Neuronal stem cell (in vitro differentiated cells): Measurements from ENCODE around the gene TMEM151B.

Experiments
- DNase-seq: peaks from one replicate; pipeline ENCODE4 v3.0.0-alpha.2; 2013; ENCODE audit warnings: low spot score
- H2AFZ ChIP-seq: one replicate; pipeline ENCODE4 v1.6.1; 2013; ENCODE audit warnings: mild to moderate bottlenecking, low read length, inconsistent platforms
- H2AK5ac ChIP-seq: 2 replicates; pipeline ENCODE4 v1.6.1; 2013; ENCODE audit warnings: low read depth, mild to moderate bottlenecking, inconsistent platforms, low read length, moderate library complexity, mixed read lengths
- H2BK120ac ChIP-seq: 2 replicates; pipeline ENCODE4 v1.6.1; 2013; ENCODE audit warnings: low read depth, mild to moderate bottlenecking, inconsistent platforms, low read length, moderate library complexity, mixed read lengths
- H2BK12ac ChIP-seq: one replicate; pipeline ENCODE4 v1.6.1; 2013; ENCODE audit warnings: low read length, inconsistent platforms
- H2BK15ac ChIP-seq: 2 replicates; pipeline ENCODE4 v1.6.1; 2013; ENCODE audit warnings: mild to moderate bottlenecking, low read length, inconsistent platforms, mixed read lengths
- H2BK5ac ChIP-seq: one replicate; pipeline ENCODE4 v1.6.1; 2013; ENCODE audit warnings: inconsistent platforms, mild to moderate bottlenecking, low read length, moderate library complexity
- H3K14ac ChIP-seq: one replicate; pipeline ENCODE4 v1.6.1; 2013; ENCODE audit warnings: low read length, inconsistent platforms
- H3K18ac ChIP-seq: 2 replicates; pipeline ENCODE4 v1.6.1; 2013; ENCODE audit warnings: low read length, inconsistent platforms
- H3K23ac ChIP-seq: 2 replicates; pipeline ENCODE4 v1.6.1; 2013; ENCODE audit warnings: low read depth, mild to moderate bottlenecking, mixed read lengths, low read length, inconsistent platforms; ENCODE audit not compliant: poor library complexity
- H3K27ac ChIP-seq: replicated peaks from 3 replicates; pipeline ENCODE4 v1.5.1; 2013; ENCODE audit warnings: low read length, inconsistent platforms
- H3K27me3 ChIP-seq, 3 experiments: 2 replicates each; pipeline ENCODE4 v1.6.1; 2013; ENCODE audit warnings: low read length in 3 of 3, mild to moderate bottlenecking in 2 of 3, inconsistent platforms in 1 of 3, low read depth in 1 of 3, mixed read lengths in 1 of 3, moderate library complexity in 1 of 3; ENCODE audit not compliant: control insufficient read depth in 3 of 3, insufficient read depth in 3 of 3
- H3K36me3 ChIP-seq, 2 donors: replicated peaks in 1 of 2; 2 replicates each; pipeline ENCODE4 v1.6.1; 2013; ENCODE audit warnings: low read length in 2 of 2; ENCODE audit not compliant: control insufficient read depth in 2 of 2, insufficient read depth in 2 of 2
- H3K4ac ChIP-seq: 2 replicates; pipeline ENCODE4 v1.6.1; 2013; ENCODE audit warnings: inconsistent platforms, mild to moderate bottlenecking, low read length, moderate library complexity
- H3K4me1 ChIP-seq, 2 donors: 1 replicate in 1 of 2; 2 replicates in 1 of 2; pipeline ENCODE4 v1.6.1; 2013; ENCODE audit warnings: low read length in 2 of 2, low read depth in 1 of 2; ENCODE audit not compliant: control insufficient read depth in 2 of 2, insufficient read depth in 1 of 2
- H3K4me2 ChIP-seq: one replicate; pipeline ENCODE4 v1.6.1; 2013; ENCODE audit warnings: mild to moderate bottlenecking, low read length, inconsistent platforms; ENCODE audit not compliant: insufficient read depth, poor library complexity, severe bottlenecking
- H3K4me3 ChIP-seq, 2 donors: 2 replicates each; pipeline ENCODE4 v1.5.1; 2013; ENCODE audit warnings: low read length in 2 of 2, mild to moderate bottlenecking in 2 of 2, inconsistent platforms in 1 of 2, moderate library complexity in 1 of 2
- H3K79me1 ChIP-seq: one replicate; pipeline ENCODE4 v1.6.1; 2013; ENCODE audit warnings: low read depth, mild to moderate bottlenecking, inconsistent platforms, low read length, moderate library complexity
- H3K9ac ChIP-seq: one replicate; pipeline ENCODE4 v1.6.1; 2013; ENCODE audit warnings: mild to moderate bottlenecking, low read depth, low read length, inconsistent platforms; ENCODE audit not compliant: poor library complexity
- H3K9me3 ChIP-seq, 2 donors: replicated peaks in 1 of 2; 2 replicates each; pipeline versions ENCODE3 to v1.6.1; 2013; ENCODE audit warnings: low read length in 2 of 2, mild to moderate bottlenecking in 2 of 2, inconsistent platforms in 1 of 2, low read depth in 1 of 2, mixed read lengths in 1 of 2, moderate library complexity in 1 of 2; ENCODE audit not compliant: control insufficient read depth in 2 of 2, insufficient read depth in 1 of 2
- H4K8ac ChIP-seq: one replicate; pipeline ENCODE4 v1.6.1; 2013; ENCODE audit warnings: low read depth, mild to moderate bottlenecking, inconsistent platforms, low read length, moderate library complexity
- H4K91ac ChIP-seq: one replicate; pipeline ENCODE4 v1.6.1; 2013; ENCODE audit warnings: low read length, low read depth, mild to moderate bottlenecking, inconsistent platforms; ENCODE audit not compliant: poor library complexity
- WGBS, 2 donors: extraction: QIAGEN DNeasy Blood & Tissue Kit; methylation state at CpG; one replicate each; pipeline ENCODE4 v1.1.7; 2013; ENCODE audit warnings: missing lambda C conversion rate in 2 of 2, mixed read lengths in 1 of 2; ENCODE audit not compliant: insufficient read length in 2 of 2, insufficient replicate concordance in 1 of 2; ENCODE audit errors: extremely low coverage in 2 of 2; 5-methylcytosine and 5-hydroxymethylcytosine counted together

The TMEM151B gene

GRCh38 chr6:44250067-44250717 lies 20.1 kb upstream of the TMEM151B start:
- H2BK15ac ChIP-seq = no peak overlapping the region
- H3K18ac ChIP-seq = no peak overlapping the region
- no peak overlapping the region for H3K14ac ChIP-seq
- H2BK12ac ChIP-seq = no peak overlapping the region
- no peak overlapping the region for H2AK5ac ChIP-seq
- no peaks in the 10 kb centered on the region for H3K27me3 ChIP-seq
- H3K4me3 ChIP-seq = no peak overlapping the region
- no peak overlapping the region for H2BK5ac ChIP-seq
- H3K36me3 ChIP-seq = peaks cover 54 to 74% of the 10 kb centered on the region in 2 donors
- peaks cover 3% of the 10 kb centered on the region for H3K79me1 ChIP-seq
- no peak overlapping the region for H3K4me2 ChIP-seq
- DNase-seq = no peak
- peaks cover 13 to 22% of the 10 kb centered on the region in 2 donors for H3K4me1 ChIP-seq
- no peak overlapping the region for H4K91ac ChIP-seq
- no peak overlapping the region for H3K9ac ChIP-seq
- H3K9me3 ChIP-seq = no peaks in the 10 kb centered on the region
- H2BK120ac ChIP-seq = no peak overlapping the region
- no peak overlapping the region for H4K8ac ChIP-seq
- 100% methylated on average over 1 of the region's 6 CpGs for WGBS, 2 donors
- no peak overlapping the region for H3K27ac ChIP-seq
- no peak overlapping the region for H2AFZ ChIP-seq
- no peak overlapping the region for H3K23ac ChIP-seq
- H3K4ac ChIP-seq = no peak overlapping the region

- Histone ChIP-seq H2BK12ac (no peak overlapping the region), H3K9ac (no peak overlapping the region), H3K4me1 (peaks cover 8 to 16% of the 10 kb centered on the region in 2 donors), H2AFZ (no peak overlapping the region), H3K18ac (no peak overlapping the region), H2BK5ac (no peak overlapping the region), H3K36me3 (peaks cover 57 to 79% of the 10 kb centered on the region in 2 donors), H3K27ac (no peak overlapping the region), H3K23ac (no peak overlapping the region), H4K8ac (no peak overlapping the region), H3K4me2 (no peak overlapping the region), H2BK120ac (no peak overlapping the region), H2AK5ac (no peak overlapping the region), H4K91ac (no peak overlapping the region), H3K4ac (no peak overlapping the region), H2BK15ac (no peak overlapping the region), H3K4me3 (no peak overlapping the region), H3K9me3 (no peaks in the 10 kb centered on the region), H3K14ac (no peak overlapping the region), H3K27me3 (no peaks in the 10 kb centered on the region), H3K79me1 (peaks cover 3% of the 10 kb centered on the region)
- WGBS, 2 donors = no CpG with 5 or more reads among the region's 3 CpGs
- no peak for DNase-seq
Measured at GRCh38 chr6:44250718-44251123, 19.5 kb upstream of the TMEM151B start.

DNA sequence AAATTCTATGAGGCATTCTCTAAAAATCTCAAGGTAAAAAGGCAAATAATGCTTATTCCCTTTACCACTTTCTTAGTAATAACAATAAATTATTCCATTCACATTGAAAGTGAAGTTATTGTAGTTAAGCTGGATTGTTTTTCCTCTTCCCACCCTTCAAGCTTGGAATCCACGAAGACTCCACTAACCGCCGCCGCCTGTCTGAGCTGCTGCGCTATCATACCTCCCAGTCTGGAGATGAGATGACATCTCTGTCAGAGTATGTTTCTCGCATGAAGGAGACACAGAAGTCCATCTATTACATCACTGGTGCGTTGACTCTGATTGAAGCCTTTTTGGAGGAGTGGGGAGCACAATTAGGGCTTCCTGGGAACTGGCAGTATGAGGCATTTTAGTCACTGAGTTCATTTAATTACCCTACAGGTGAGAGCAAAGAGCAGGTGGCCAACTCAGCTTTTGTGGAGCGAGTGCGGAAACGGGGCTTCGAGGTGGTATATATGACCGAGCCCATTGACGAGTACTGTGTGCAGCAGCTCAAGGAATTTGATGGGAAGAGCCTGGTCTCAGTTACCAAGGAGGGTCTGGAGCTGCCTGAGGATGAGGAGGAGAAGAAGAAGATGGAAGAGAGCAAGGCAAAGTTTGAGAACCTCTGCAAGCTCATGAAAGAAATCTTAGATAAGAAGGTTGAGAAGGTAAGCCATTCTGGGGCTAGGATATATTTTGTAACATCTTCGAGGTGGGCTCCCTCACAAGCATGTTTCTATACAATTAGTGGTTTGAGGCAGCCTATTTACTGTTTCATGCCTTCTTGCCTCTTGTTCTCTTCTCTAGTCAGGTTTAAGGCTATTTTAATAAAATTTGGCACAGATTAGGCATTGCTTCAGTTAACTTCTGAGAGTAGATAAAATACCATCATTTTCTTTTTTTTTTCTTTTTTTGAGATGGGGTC lies 18.4 kb upstream of the TMEM151B start:
- H3K23ac ChIP-seq = no peak overlapping the region
- H3K4ac ChIP-seq = no peak overlapping the region
- no peak overlapping the region for H3K14ac ChIP-seq
- H3K27me3 ChIP-seq = no peaks in the 10 kb centered on the region
- no peak overlapping the region for H2AFZ ChIP-seq
- H3K4me3 ChIP-seq = no peak overlapping the region
- H3K4me1 ChIP-seq = peaks cover 15 to 18% of the 10 kb centered on the region in 2 donors
- H3K9me3 ChIP-seq = no peaks in the 10 kb centered on the region
- no peak overlapping the region for H3K4me2 ChIP-seq
- H3K18ac ChIP-seq = no peak overlapping the region
- H3K79me1 ChIP-seq = peaks cover 3% of the 10 kb centered on the region
- H2BK15ac ChIP-seq = no peak overlapping the region
- no peak for DNase-seq
- peaks cover 59 to 84% of the 10 kb centered on the region in 2 donors for H3K36me3 ChIP-seq
- H2AK5ac ChIP-seq = no peak overlapping the region
- H4K91ac ChIP-seq = no peak overlapping the region
- WGBS, 2 donors = no CpG with 5 or more reads among the region's 14 CpGs
- H4K8ac ChIP-seq = no peak overlapping the region
- H3K9ac ChIP-seq = no peak overlapping the region
- H2BK5ac ChIP-seq = no peak overlapping the region
- H3K27ac ChIP-seq = no peak overlapping the region
- no peak overlapping the region for H2BK120ac ChIP-seq
- no peak overlapping the region for H2BK12ac ChIP-seq
